NT2/D1 (cell line): ENCODE results near the gene ARHGEF11.

ENCODE experiments used
- YY1 ChIP-seq: IDR thresholded peaks from 2 replicates; pipeline ENCODE4 v1.6.1; 2011; ENCODE audit not compliant: insufficient read length, insufficient read depth
- ZNF274 ChIP-seq: IDR thresholded peaks from 2 replicates; pipeline ENCODE4 v1.6.1; 2011; ENCODE audit warnings: mild to moderate bottlenecking, low read depth, low read length

GRCh38 chr1:156920233-156921052 is 125.1 kb downstream of the ARHGEF11 start, which contains the start of gene LRRC71:
- TF ChIP-seq ZNF274 (no peak), YY1 (no peak)
